KOPT-K1 (cell line): ENCODE data around the gene ACOT12.
"Not testable (repeated sequence)": the region's sequence is repeated elsewhere in the genome, so short reads cannot be mapped to it uniquely, and the experiment has no call there.

Source experiments
- H3K27ac ChIP-seq: fragments of 200-600 bp; sonication (generic); 2 replicates; pipeline ENCODE4 v1.5.1; 2016; ENCODE audit warnings: antibody characterized with exemption, mild to moderate bottlenecking, low read depth, low read length; ENCODE audit not compliant: poor library complexity, severe bottlenecking
- H3K36me3 ChIP-seq: fragments of 200-600 bp; sonication (generic); 2 replicates; pipeline ENCODE4 v1.5.1; 2017; ENCODE audit warnings: antibody characterized with exemption, mild to moderate bottlenecking, low read length, moderate library complexity; ENCODE audit not compliant: insufficient read depth
- H3K9me3 ChIP-seq: fragments of 200-600 bp; sonication (generic); 2 replicates; pipeline ENCODE4 v1.5.1; 2017; ENCODE audit warnings: antibody characterized with exemption, low read length, mild to moderate bottlenecking; ENCODE audit not compliant: insufficient read depth, poor library complexity, severe bottlenecking

The ACOT12 gene

GRCh38 chr5:81409361-81409760 lies 15.4 kb upstream of the ACOT12 start:
- Histone ChIP-seq H3K27ac (no peak overlapping the region), H3K36me3 (no peaks in the 10 kb centered on the region; the same call in 1 of the 2 replicates), H3K9me3 (no peaks in the 10 kb centered on the region)

DNA sequence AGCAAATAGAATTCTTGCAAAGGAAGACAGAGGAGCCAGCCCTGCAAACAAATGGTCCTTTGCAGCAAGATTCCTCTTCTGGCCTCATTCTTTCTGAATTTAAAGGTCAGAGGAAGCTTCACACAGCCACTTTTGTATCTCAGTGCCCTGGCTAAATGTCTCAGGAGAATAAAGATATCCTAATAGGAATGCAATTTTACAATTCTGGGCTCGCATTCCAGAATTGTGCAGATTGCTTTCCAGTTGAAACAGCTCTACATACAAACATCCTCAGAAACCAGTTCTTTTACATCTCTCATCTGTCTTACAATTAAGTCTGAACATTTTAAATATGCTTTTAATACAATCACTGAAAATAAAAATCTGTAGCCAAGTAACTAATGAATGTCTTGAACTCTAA lies 14.6 kb upstream of the ACOT12 start:
- Histone ChIP-seq H3K36me3 (no peaks in the 10 kb centered on the region; the same call in 1 of the 2 replicates), H3K9me3 (no peaks in the 10 kb centered on the region), H3K27ac (no peak overlapping the region)

- H3K9me3 ChIP-seq, H3K27ac ChIP-seq, H3K36me3 ChIP-seq: not testable (repeated sequence)
These were observed 13.9 kb upstream of the ACOT12 start for GRCh38 chr5:81407811-81408210.

GRCh38 chr5:81405126-81405891 lies 11.4 kb upstream of the ACOT12 start:
- Histone ChIP-seq H3K9me3 (no peaks in the 10 kb centered on the region), H3K27ac (no peak overlapping the region), H3K36me3 (no peaks in the 10 kb centered on the region; the same call in 1 of the 2 replicates)

DNA sequence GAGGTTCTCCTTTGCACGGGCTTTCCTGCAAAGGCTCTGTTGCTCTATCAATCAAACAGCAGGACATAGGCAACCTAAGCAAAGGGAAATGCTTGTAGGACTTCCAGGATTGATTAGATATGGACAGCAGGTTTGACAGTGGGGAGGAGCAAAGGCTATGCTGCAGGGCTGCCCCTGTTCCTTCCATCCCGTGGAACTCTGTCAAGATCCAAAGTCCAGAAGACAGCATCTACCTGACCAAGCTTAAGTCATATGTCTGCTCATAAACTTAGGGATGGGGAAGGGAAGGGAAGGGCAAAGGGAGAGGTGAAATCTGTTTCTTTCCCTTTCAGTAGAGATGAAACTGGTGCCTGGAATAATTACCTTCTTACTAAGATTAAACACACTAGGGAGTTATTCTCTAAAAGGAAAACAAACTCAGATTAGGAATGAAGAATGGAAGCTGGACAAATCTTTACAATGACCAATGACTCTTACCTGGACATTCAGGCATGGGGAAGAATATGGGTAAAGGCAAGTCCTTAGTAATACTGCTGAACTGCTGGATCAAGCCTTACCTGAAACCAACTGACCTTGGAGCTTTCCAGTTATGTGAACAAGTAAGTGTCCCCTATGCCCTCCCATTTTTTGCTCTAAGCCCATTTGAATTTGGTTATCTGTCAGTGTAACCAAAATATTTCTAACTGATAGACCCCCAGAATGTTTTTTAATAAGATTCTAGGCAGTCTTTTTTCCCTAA lies 8.4 kb upstream of the ACOT12 start:
- no peaks in the 10 kb centered on the region for H3K9me3 ChIP-seq
- no peak overlapping the region for H3K27ac ChIP-seq
- H3K36me3 ChIP-seq = no peaks in the 10 kb centered on the region

- Histone ChIP-seq H3K9me3 (no peaks in the 10 kb centered on the region), H3K27ac (no peak overlapping the region), H3K36me3 (no peaks in the 10 kb centered on the region)
These were observed 7.3 kb upstream of the ACOT12 start for GRCh38 chr5:81401266-81401665.

DNA sequence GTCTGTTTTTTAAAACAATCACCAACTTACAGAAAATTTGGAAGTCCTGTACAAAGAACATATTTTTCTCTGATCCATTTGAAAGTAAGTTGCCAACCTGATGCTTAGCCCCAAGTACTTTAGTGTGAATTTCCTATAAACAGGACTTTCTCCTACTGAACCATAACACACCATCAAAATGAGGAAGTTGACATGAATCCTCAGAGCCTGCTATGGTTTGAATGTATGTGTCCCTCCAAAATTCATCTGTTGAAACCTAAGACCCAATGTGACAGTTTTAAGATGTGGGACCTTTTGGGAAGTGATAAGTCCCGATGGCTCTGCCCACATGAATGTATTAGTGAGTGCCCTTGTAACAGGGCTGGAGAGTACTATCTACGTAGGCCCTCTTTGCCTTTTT lies 6.4 kb upstream of the ACOT12 start:
- H3K27ac ChIP-seq = no peak overlapping the region
- no peaks in the 10 kb centered on the region for H3K9me3 ChIP-seq
- H3K36me3 ChIP-seq = no peaks in the 10 kb centered on the region

DNA sequence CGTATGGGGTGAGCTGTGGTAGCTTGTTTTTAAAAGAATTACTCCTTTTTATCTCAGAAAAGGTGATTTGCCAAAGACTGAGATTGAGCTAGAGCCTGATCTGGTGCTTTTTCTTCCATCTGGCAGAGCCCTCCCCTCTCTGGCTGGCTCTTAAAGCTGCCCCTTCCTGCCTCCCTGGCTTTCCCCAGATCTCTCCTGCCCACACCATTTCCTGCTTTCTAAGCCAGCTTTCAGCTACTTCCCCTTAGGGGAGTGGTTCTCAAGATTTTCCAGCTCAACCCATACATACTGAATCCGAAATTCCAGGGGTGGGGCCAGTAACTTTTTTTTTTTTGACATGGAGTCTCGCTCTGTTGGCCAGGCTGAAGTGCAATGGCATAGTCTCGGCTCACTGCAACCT lies 4.8 kb upstream of the ACOT12 start:
- H3K27ac ChIP-seq = no peak overlapping the region
- H3K9me3 ChIP-seq = no peaks in the 10 kb centered on the region
- no peaks in the 10 kb centered on the region for H3K36me3 ChIP-seq

- H3K27ac ChIP-seq = no peak overlapping the region
- no peaks in the 10 kb centered on the region for H3K36me3 ChIP-seq
- no peaks in the 10 kb centered on the region for H3K9me3 ChIP-seq
These were observed 3.2 kb upstream of the ACOT12 start for GRCh38 chr5:81397176-81397575.

DNA sequence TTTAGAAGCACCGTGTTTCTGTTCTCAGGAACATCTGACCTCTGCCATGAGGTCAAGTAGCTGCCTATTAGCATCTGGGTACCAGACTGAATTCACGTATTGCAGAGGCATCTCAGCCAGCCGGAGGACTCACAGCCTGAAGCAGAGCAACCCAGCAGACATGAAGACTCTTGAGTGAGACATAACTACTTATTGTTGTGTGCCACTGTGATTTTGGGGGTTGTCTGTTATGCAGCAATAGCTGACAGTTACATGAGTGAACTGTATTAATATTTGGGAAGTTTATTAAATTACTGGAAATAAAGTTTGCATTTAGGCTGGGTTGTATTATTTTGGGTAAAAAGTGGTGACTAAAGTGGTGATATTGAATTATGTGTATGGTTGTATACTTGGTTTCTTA lies 1.3 kb upstream of the ACOT12 start:
- H3K36me3 ChIP-seq = no peaks in the 10 kb centered on the region
- H3K27ac ChIP-seq = no peak overlapping the region

GRCh38 chr5:81393430-81393782 lies 528 bp downstream of the ACOT12 start:
- H3K27ac ChIP-seq = no peak overlapping the region
- H3K9me3 ChIP-seq = no peaks in the 10 kb centered on the region
- no peaks in the 10 kb centered on the region for H3K36me3 ChIP-seq

More for the DNA sequence above, 1.3 kb upstream of the ACOT12 start:
- H3K9me3 ChIP-seq = no peaks in the 10 kb centered on the region

DNA sequence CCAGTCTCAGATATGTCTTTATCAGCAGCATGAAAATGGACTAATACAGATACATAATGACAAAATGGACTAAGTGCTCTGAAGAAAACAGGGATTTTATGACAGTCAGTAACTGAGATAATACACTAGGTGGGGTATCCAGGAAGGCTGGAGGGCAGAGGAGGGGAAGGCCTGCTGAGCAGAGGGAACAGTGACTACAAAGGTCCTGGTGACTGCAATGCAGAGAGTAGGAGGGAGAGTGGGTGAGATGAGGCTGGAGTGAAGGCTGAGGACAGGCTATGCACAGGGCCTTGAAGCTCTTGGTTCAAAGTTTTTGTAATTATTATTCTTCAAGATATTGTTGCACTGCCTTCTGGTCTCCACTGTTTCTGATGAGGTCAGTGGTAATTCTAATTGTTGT lies 4.9 kb downstream of the ACOT12 start:
- no peak overlapping the region for H3K27ac ChIP-seq
- H3K36me3 ChIP-seq = no peaks in the 10 kb centered on the region

GRCh38 chr5:81388169-81388568 lies 5.8 kb downstream of the ACOT12 start:
- no peaks in the 10 kb centered on the region for H3K36me3 ChIP-seq
- no peaks in the 10 kb centered on the region for H3K9me3 ChIP-seq
- no peak overlapping the region for H3K27ac ChIP-seq

More for the DNA sequence above, 4.9 kb downstream of the ACOT12 start:
- no peaks in the 10 kb centered on the region for H3K9me3 ChIP-seq

DNA sequence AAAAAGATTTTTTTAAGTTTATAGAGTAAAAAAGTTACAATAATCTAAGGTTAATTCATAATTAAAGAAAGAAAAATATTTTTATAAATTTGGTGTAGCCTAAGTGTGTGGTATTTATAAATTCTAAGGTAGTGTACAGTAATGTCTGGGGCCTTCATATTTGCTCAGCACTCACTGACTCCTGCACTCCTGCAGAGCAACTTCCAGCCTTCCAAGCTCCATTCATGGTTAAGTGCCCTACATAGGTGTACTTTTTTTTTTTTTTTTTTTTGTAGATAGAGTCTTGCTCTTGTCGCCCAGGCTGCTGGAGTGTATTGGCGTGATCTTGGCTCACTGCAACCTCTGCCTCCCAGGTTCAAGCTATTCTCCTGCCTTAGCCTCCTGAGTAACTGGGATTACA lies 10.1 kb downstream of the ACOT12 start:
- Histone ChIP-seq H3K27ac (no peak overlapping the region), H3K36me3 (no peaks in the 10 kb centered on the region), H3K9me3 (no peaks in the 10 kb centered on the region)

- Histone ChIP-seq H3K36me3 (no peaks in the 10 kb centered on the region), H3K27ac (no peak overlapping the region), H3K9me3 (no peaks in the 10 kb centered on the region)
These were observed 22.5 kb downstream of the ACOT12 start for GRCh38 chr5:81371354-81371876.
